Measurements from ENCODE around the gene COL27A1.

COL27A1 gene

DNA sequence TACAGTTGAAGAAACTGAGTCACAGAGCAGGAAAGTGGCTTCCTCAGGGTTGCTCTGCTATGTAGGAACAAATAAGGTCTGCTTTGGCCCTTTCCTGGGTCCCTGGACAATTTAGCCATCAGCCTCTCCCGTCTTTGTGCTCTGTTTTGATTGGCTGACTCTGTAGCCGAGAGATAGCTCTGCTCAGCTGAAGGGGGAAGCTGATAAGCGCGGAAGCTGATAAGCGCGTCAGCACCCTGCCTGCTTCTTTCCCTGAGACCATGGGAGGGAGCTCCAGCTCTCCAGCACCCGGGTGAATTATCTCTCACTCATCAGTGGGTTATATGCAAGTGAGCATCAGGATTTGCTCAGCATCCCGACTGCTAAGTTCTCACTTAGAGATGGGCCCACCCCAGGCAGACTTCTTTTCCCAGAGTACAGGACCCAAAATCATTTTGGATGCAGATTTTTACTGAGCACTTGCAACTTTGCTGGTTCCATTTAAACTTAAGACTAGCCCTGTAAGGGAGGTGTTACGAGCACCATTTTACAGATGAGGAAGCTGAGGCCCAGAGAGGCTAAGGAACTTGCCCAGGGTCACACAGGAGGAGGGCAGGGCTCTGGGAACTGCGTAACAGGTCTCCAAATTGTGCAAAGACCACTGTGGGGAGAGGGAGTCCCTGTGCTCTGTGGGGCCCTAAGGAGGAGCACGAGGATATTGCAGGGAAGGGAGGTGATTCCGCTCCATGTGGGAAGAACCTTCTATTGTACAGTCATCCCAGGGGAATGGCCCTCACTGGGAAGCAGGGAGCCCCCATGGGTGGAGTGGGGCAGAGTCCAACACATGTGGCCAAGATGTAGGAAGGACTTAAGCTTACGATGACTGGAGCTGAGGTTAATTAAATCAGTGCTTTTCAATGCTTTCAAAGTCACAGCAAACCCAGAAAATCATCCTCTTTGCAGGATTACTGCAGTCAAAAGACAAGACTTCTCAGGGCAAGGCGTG, 83.8 kb downstream of the COL27A1 start:
- TF ChIP-seq, protein P1, sequence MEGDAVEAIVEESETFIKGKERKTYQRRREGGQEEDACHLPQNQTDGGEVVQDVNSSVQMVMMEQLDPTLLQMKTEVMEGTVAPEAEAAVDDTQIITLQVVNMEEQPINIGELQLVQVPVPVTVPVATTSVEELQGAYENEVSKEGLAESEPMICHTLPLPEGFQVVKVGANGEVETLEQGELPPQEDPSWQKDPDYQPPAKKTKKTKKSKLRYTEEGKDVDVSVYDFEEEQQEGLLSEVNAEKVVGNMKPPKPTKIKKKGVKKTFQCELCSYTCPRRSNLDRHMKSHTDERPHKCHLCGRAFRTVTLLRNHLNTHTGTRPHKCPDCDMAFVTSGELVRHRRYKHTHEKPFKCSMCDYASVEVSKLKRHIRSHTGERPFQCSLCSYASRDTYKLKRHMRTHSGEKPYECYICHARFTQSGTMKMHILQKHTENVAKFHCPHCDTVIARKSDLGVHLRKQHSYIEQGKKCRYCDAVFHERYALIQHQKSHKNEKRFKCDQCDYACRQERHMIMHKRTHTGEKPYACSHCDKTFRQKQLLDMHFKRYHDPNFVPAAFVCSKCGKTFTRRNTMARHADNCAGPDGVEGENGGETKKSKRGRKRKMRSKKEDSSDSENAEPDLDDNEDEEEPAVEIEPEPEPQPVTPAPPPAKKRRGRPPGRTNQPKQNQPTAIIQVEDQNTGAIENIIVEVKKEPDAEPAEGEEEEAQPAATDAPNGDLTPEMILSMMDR (IDR thresholded peaks at IDR 0.05; ENCODE audit: control insufficient read depth, insufficient read depth, low read depth, low read length, missing control alignments): peak; percentile 59

DNA sequence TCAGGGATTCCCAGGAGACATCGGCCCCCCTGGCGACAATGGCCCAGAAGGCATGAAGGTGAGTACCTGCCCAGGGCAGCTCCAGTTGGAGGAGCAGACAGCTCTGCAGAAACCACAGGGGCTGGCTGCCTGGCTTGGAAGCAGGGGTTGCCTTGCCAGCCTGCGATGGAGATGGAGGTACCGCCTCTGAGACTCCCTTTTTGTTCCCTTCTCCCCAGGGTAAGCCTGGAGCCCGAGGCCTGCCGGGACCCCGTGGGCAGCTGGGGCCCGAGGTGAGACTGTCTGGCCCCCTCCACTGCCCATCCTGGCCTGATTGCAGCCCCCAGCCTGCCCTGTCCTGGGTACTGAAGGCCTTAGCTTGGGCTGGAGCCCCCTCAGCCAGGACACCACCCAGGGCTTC, 84.9 kb downstream of the COL27A1 start:
- TF ChIP-seq, protein P1 (IDR thresholded peaks at IDR 0.05; ENCODE audit: control insufficient read depth, insufficient read depth, low read depth, low read length, missing control alignments): no peak
- no peak overlapping the region for H3K4me3 ChIP-seq (ENCODE audit: control insufficient read depth, low read depth, low read length)
- DNase-seq (ENCODE audit: low read depth): no peak

More for the DNA sequence above, 83.8 kb downstream of the COL27A1 start:
- H3K4me3 ChIP-seq (ENCODE audit: control insufficient read depth, low read depth, low read length): no peak overlapping the region
- peak; percentile 72 for DNase-seq (ENCODE audit: low read depth)

DNA sequence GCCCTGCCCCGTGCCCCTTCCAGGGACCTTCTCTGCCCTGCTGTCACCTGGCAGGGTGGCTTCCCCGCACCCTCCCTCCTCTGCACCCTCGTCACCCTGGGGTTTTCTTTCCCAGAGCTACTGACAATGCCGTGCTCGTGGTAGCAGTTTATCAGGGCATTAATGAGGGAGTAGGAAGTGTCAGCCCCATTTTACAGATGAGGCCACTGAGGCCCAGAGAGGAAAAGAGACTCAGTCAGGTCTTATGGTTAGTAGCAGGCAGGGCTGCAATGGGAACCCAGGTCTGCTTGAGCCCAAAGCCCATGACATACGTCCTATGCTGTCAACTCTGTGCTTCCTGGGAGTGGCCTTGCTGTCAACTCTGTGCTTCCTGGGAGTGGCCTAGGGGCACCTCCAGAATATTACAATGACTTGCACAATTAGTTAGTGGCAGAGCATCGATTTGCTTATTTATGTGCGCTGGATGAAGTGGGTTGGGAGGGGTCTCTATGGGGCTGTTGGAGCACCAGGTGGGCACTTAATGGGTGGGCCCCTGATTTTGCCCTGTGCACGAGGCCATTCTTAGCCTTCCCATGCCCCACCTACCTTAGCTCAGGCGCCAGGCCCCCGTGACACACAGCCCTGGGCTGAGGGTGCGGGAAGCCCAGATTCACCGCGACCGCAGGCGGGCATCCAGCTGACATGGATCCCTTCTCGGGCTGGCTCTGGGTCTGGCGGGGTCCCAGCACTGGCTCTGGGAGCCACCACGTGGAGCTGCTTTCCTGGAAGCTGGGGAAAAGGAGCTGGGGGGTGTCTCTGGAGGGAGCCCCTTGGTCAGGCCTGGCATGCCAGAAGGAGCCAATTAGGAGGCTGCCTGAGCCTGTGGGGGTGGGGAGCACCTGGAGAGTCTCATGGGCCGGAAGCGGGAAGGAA, 85.6 kb downstream of the COL27A1 start:
- TF ChIP-seq, protein P1 (IDR thresholded peaks at IDR 0.05; ENCODE audit: control insufficient read depth, insufficient read depth, low read depth, low read length, missing control alignments): no peak

DNA sequence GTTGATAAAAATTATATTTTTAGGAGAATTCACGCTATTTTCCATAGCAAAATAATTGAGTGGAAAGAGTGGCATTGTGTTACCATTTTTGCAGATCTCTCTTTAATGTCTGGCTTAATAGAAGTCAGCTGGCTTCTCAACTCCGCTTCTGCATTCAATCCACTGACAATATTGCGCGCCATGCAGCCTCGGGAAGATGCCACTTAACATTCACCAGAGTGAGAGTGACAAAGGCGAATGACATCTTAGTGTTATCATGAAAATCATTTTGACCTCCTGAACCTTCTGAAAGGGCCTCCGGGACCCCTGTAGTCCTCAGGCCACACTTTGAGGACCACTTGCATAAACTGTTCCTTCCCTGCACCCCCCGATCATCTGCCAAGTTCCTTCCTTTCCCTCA, 87.5 kb downstream of the COL27A1 start:
- no peak overlapping the region for H3K4me3 ChIP-seq (ENCODE audit: control insufficient read depth, low read depth, low read length)
- TF ChIP-seq, protein P1 (IDR thresholded peaks at IDR 0.05; ENCODE audit: control insufficient read depth, insufficient read depth, low read depth, low read length, missing control alignments): no peak
- no peak for DNase-seq (ENCODE audit: low read depth)

More for the DNA sequence above, 85.6 kb downstream of the COL27A1 start:
- H3K4me3 ChIP-seq (ENCODE audit: control insufficient read depth, low read depth, low read length): no peak overlapping the region
- no peak for DNase-seq (ENCODE audit: low read depth)

DNA sequence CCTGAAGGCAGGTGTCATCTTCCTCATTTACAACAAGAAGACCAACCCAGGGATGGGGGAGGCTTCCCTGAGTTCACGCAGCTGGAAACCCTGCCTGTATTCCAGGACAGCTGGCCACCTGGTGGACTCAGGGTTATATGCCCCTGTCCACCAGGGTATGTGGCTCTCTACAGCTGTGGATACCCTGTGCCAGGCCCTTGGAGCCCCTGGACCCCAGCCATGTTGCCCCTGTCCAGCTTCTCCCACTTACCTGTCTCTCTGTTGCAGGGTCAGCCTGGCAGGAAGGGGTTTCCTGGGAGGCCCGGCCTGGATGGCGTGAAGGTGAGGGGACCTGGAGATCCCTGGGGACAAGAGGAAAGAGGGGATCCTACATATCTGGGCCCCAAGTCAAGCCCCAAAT, 87.9 kb downstream of the COL27A1 start:
- TF ChIP-seq, protein P1 (IDR thresholded peaks at IDR 0.05; ENCODE audit: control insufficient read depth, insufficient read depth, low read depth, low read length, missing control alignments): no peak
- H3K4me3 ChIP-seq (ENCODE audit: control insufficient read depth, low read depth, low read length): no peak overlapping the region
- no peak for DNase-seq (ENCODE audit: low read depth)

DNA sequence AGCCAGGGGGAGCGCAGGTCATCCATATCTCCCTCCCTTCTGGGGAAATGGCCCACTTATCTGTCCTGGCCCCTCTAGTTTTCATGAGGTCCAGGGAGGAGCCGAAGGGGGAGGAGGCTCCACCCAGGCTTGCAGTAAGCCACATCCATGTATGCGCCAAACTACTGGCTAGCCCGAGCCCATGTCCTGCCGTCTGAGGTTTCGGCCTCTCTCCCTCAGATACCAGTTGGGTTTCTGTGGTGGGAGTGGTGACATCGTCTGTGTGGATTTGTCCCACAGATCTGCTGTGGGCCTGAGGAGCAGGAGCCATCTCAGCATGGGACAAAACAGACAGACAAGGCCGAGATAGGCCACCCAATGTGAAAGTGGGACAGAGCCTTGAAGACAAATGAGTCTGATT, 89.2 kb downstream of the COL27A1 start:
- no peak for DNase-seq (ENCODE audit: low read depth)
- no peak overlapping the region for H3K4me3 ChIP-seq (ENCODE audit: control insufficient read depth, low read depth, low read length)
- TF ChIP-seq, protein P1 (IDR thresholded peaks at IDR 0.05; ENCODE audit: control insufficient read depth, insufficient read depth, low read depth, low read length, missing control alignments): no peak
